Brain pericyte (primary cell): ENCODE measurements around the gene RASGEF1B.
"Not testable (repeated sequence)": the region's sequence is repeated elsewhere in the genome, so short reads cannot be mapped to it uniquely, and the experiment has no call there.

Experiments used
- DNase-seq: peaks from one replicate; pipeline ENCODE4 v3.0.0-alpha.2; 2012; ENCODE audit warnings: low read depth, low spot score

The RASGEF1B gene

GRCh38 chr4:81432825-81433224 lies 38.9 kb downstream of the RASGEF1B start:
- DNase-seq, result no peak

- DNase-seq, result no peak
Observed at GRCh38 chr4:81431971-81432370, 39.7 kb downstream of the RASGEF1B start.

- no peak for DNase-seq
Observed at GRCh38 chr4:81429607-81430006, 42.1 kb downstream of the RASGEF1B start.

- no peak for DNase-seq
Observed at GRCh38 chr4:81429031-81429430, 42.7 kb downstream of the RASGEF1B start.

GRCh38 chr4:81428002-81428401 lies 43.7 kb downstream of the RASGEF1B start:
- DNase-seq, result no peak

- DNase-seq, result no peak
Observed at GRCh38 chr4:81427344-81427821, 44.3 kb downstream of the RASGEF1B start.

- no peak for DNase-seq
Observed at GRCh38 chr4:81426770-81427289, 44.9 kb downstream of the RASGEF1B start.

GRCh38 chr4:81424816-81425755 lies 46.6 kb downstream of the RASGEF1B start:
- no peak for DNase-seq

GRCh38 chr4:81424336-81424735 lies 47.4 kb downstream of the RASGEF1B start:
- no peak for DNase-seq

GRCh38 chr4:81422595-81422994 lies 49.1 kb downstream of the RASGEF1B start:
- DNase-seq, result no peak

GRCh38 chr4:81421346-81422218 lies 50.1 kb downstream of the RASGEF1B start:
- DNase-seq, result no peak

GRCh38 chr4:81418572-81418971 lies 53.1 kb downstream of the RASGEF1B start:
- no peak for DNase-seq

GRCh38 chr4:81412946-81413495 lies 58.7 kb downstream of the RASGEF1B start:
- DNase-seq, result no peak

GRCh38 chr4:81410680-81411079 lies 61.0 kb downstream of the RASGEF1B start:
- no peak for DNase-seq

GRCh38 chr4:81409836-81410235 lies 61.9 kb downstream of the RASGEF1B start:
- DNase-seq, result no peak

GRCh38 chr4:81408341-81408740 lies 63.4 kb downstream of the RASGEF1B start:
- DNase-seq, result no peak

GRCh38 chr4:81407726-81408125 lies 64.0 kb downstream of the RASGEF1B start:
- no peak for DNase-seq

GRCh38 chr4:81406481-81406880 lies 65.2 kb downstream of the RASGEF1B start:
- not testable (repeated sequence) for DNase-seq

- DNase-seq, result peak; percentile 26
Observed at GRCh38 chr4:81405900-81406401, 65.8 kb downstream of the RASGEF1B start.

GRCh38 chr4:81404741-81405140 lies 67.0 kb downstream of the RASGEF1B start:
- DNase-seq, result no peak

GRCh38 chr4:81404294-81404693 lies 67.4 kb downstream of the RASGEF1B start:
- no peak for DNase-seq
